SK-N-SH (cell line): ENCODE data around the gene THSD8. TPM values are rescaled to one million over a fixed set of nuclear protein-coding genes. Genes with fewer than 3 reads are reported as not detected.
A peak's percentile ranks its signal among the peaks of the same experiment; 100 is the strongest.

ENCODE experiments used
- CTCF ChIA-PET: fragments of 300-600, 350-600 bp; formaldehyde crosslinking; extraction: SDS; loops from one replicate; lab custom pipeline; 2021; lab: Yijun Ruan, JAX
- POLR2A ChIA-PET: fragments of 350-600 bp; sonication (Branson Sonifier 250); formaldehyde crosslinking; extraction: SDS; loops from one replicate; lab custom pipeline; 2020; ENCODE audit warnings: antibody characterized with exemption, inconsistent platforms; lab: Yijun Ruan, JAX
- DNase-seq: peaks from one replicate; pipeline ENCODE4 v3.0.0; 2012
- H2AFZ ChIP-seq: fragments of 200-600 bp; sonication (generic); 2 replicates; pipeline ENCODE4 v1.8.1; 2016; ENCODE audit warnings: antibody characterized with exemption, mild to moderate bottlenecking, low read depth
- H3F3A ChIP-seq: fragments of 200-600 bp; sonication (generic); replicated peaks from 2 replicates; pipeline ENCODE3; 2016; ENCODE audit warnings: antibody characterized with exemption, mild to moderate bottlenecking; ENCODE audit not compliant: insufficient read depth
- H3K27ac ChIP-seq, 2 experiments: fragments of 200-500 bp in 1 of 2; fragments of 200-600 bp in 1 of 2; sonication (Bioruptor generic) in 1 of 2; sonication (generic), shearing (Covaris generic) in 1 of 2; 2 replicates each; pipeline versions ENCODE4 v1.5.1 to v1.6.1; 2014 to 2016; ENCODE audit warnings: low read depth in 2 of 2, inconsistent platforms in 1 of 2, low read length in 1 of 2, mild to moderate bottlenecking in 1 of 2, mixed read lengths in 1 of 2
- H3K27me3 ChIP-seq: fragments of 200-600 bp; sonication (generic), shearing (Covaris generic); 2 replicates; pipeline ENCODE4 v1.6.1; 2016; ENCODE audit warnings: mixed run types; ENCODE audit not compliant: insufficient read depth
- H3K36me3 ChIP-seq, 2 experiments: fragments of 200-500 bp in 1 of 2; fragments of 200-600 bp in 1 of 2; sonication (Bioruptor generic) in 1 of 2; sonication (generic) in 1 of 2; replicated peaks in 1 of 2; 2 replicates each; pipeline versions ENCODE3 to v1.5.1; 2014 to 2016; ENCODE audit warnings: low read length in 1 of 2, mild to moderate bottlenecking in 1 of 2; ENCODE audit not compliant: insufficient read depth in 2 of 2, control insufficient read depth in 1 of 2
- H3K4me1 ChIP-seq, 2 experiments: fragments of 200-500 bp in 1 of 2; fragments of 200-600 bp in 1 of 2; sonication (Bioruptor generic) in 1 of 2; sonication (generic), shearing (Covaris generic) in 1 of 2; 2 replicates each; pipeline versions ENCODE4 v1.5.1 to v1.6.1; 2014 to 2016; ENCODE audit warnings: low read depth in 1 of 2, low read length in 1 of 2, mixed run types in 1 of 2; ENCODE audit not compliant: insufficient read depth in 2 of 2, control insufficient read depth in 1 of 2
- H3K4me2 ChIP-seq: fragments of 200-600 bp; sonication (generic), shearing (Covaris generic); 2 replicates; pipeline ENCODE4 v1.6.1; 2017; ENCODE audit warnings: mixed run types
- H3K4me3 ChIP-seq, 2 experiments: fragments of 200-500 bp in 1 of 2; fragments of 200-600 bp in 1 of 2; sonication (Bioruptor generic) in 1 of 2; sonication (generic), shearing (Covaris generic) in 1 of 2; 2 replicates each; pipeline versions ENCODE4 v1.5.1 to v1.8.1; 2014 to 2016; ENCODE audit warnings: low read depth in 2 of 2, inconsistent platforms in 1 of 2, low read length in 1 of 2, mild to moderate bottlenecking in 1 of 2, mixed read lengths in 1 of 2, moderate library complexity in 1 of 2
- H3K79me2 ChIP-seq: fragments of 200-600 bp; sonication (generic); 2 replicates; pipeline ENCODE4 v1.8.1; 2017; ENCODE audit warnings: mild to moderate bottlenecking; ENCODE audit not compliant: insufficient read depth
- H3K9ac ChIP-seq: fragments of 200-600 bp; sonication (generic); 2 replicates; pipeline ENCODE4 v1.6.1; 2017; ENCODE audit warnings: mixed run types
- H3K9me2 ChIP-seq: fragments of 200-600 bp; sonication (generic); 2 replicates; pipeline ENCODE4 v1.6.1; 2017; ENCODE audit warnings: mixed run types
- H3K9me3 ChIP-seq: fragments of 200-600 bp; sonication (generic); 2 replicates; pipeline ENCODE4 v1.6.1; 2017; ENCODE audit warnings: mixed run types, mild to moderate bottlenecking, moderate library complexity
- H4K20me1 ChIP-seq: fragments of 200-600 bp; sonication (generic); 2 replicates; pipeline ENCODE4 v1.6.1; 2017; ENCODE audit warnings: mild to moderate bottlenecking, mixed run types; ENCODE audit not compliant: insufficient read depth
- CHD2 ChIP-seq: fragments of 150-350 bp; IDR thresholded peaks from 2 replicates; pipeline ENCODE4 v1.6.1; 2018; ENCODE audit warnings: low read length; ENCODE audit not compliant: partially characterized antibody
- ELF1 ChIP-seq: IDR thresholded peaks from 2 replicates; pipeline ENCODE4 v1.4.0; 2012
- EP300 ChIP-seq, 2 experiments: IDR thresholded peaks; 2 replicates each; pipeline versions ENCODE4 v1.4.0 to v1.6.1; 2012; ENCODE audit warnings: borderline replicate concordance in 1 of 2, low read depth in 1 of 2, low read length in 1 of 2
- EZH2phosphoT487 ChIP-seq: fragments of 200-600 bp; sonication (generic); IDR thresholded peaks from 2 replicates; pipeline ENCODE4 v1.6.1; 2017; ENCODE audit warnings: low read depth, mixed run types, mild to moderate bottlenecking, antibody characterized with exemption, moderate library complexity, borderline replicate concordance
- FOSL2 ChIP-seq: IDR thresholded peaks from 2 replicates; pipeline ENCODE4 v1.4.0; 2012; ENCODE audit warnings: low read depth, mild to moderate bottlenecking, moderate library complexity, borderline replicate concordance
- GABPA ChIP-seq: IDR thresholded peaks from 2 replicates; pipeline ENCODE4 v1.4.0; 2012; ENCODE audit warnings: low read depth, mild to moderate bottlenecking
- MEF2A ChIP-seq: IDR thresholded peaks from 2 replicates; pipeline ENCODE4 v1.4.0; 2012; ENCODE audit warnings: low read depth, borderline replicate concordance
- POLR2AphosphoS5 ChIP-seq: IDR thresholded peaks from 2 replicates; pipeline ENCODE4 v1.6.1; 2012; ENCODE audit warnings: low read depth, low read length
- RAD21 ChIP-seq: IDR thresholded peaks from 2 replicates; pipeline ENCODE4 v1.6.1; 2012; ENCODE audit warnings: mild to moderate bottlenecking, low read length
- REST ChIP-seq: IDR thresholded peaks from 2 replicates; pipeline ENCODE4 v1.6.1; 2012; ENCODE audit warnings: mild to moderate bottlenecking, low read depth, low read length, moderate library complexity
- RFX5 ChIP-seq: IDR thresholded peaks from 2 replicates; pipeline ENCODE4 v1.6.1; 2012; ENCODE audit warnings: mild to moderate bottlenecking, improper control_type of control experiment, low read length
- SIN3A ChIP-seq: IDR thresholded peaks from 2 replicates; pipeline ENCODE4 v1.6.1; 2012; ENCODE audit warnings: low read depth, mild to moderate bottlenecking, low read length, moderate library complexity, borderline replicate concordance
- SMC3 ChIP-seq: IDR thresholded peaks from 2 replicates; pipeline ENCODE4 v1.6.1; 2012; ENCODE audit warnings: low read depth, low read length, improper control_type of control experiment
- TAF1 ChIP-seq: IDR thresholded peaks from 2 replicates; pipeline ENCODE4 v1.6.1; 2012; ENCODE audit warnings: low read depth, mild to moderate bottlenecking, low read length, moderate library complexity, borderline replicate concordance
- TEAD4 ChIP-seq: IDR thresholded peaks from 2 replicates; pipeline ENCODE4 v1.4.0; 2012; ENCODE audit warnings: mild to moderate bottlenecking, borderline replicate concordance; ENCODE audit not compliant: insufficient read depth
- USF2 ChIP-seq: fragments of 150-350 bp; IDR thresholded peaks from 2 replicates; pipeline ENCODE4 v1.6.1; 2017; ENCODE audit warnings: antibody characterized with exemption, low read length, low read depth, borderline replicate concordance
- YY1 ChIP-seq: IDR thresholded peaks from 2 replicates; pipeline ENCODE4 v1.4.0; 2012; ENCODE audit warnings: low read depth, mild to moderate bottlenecking
- WGBS: methylation state at CpG from one replicate; pipeline ENCODE4 v1.1.6; 2017; ENCODE audit warnings: low lambda C conversion rate; 5-methylcytosine and 5-hydroxymethylcytosine counted together
- polyA plus RNA-seq, 3 experiments: library from polyadenylated mRNA; depleted of rRNA; stranded (reverse); fragments of >200 nt; gene quantifications; 2 replicates each; pipeline ENCODE4 v1.2.3, GENCODE V29; 2012
- TF ChIP-seq, protein P1 (sequence below): IDR thresholded peaks from 2 replicates; pipeline ENCODE4; 2012

Gene THSD8
- polyA plus RNA-seq, 1 of the 3 experiments (the other 2 are of a cell fraction) = not detected

DNA sequence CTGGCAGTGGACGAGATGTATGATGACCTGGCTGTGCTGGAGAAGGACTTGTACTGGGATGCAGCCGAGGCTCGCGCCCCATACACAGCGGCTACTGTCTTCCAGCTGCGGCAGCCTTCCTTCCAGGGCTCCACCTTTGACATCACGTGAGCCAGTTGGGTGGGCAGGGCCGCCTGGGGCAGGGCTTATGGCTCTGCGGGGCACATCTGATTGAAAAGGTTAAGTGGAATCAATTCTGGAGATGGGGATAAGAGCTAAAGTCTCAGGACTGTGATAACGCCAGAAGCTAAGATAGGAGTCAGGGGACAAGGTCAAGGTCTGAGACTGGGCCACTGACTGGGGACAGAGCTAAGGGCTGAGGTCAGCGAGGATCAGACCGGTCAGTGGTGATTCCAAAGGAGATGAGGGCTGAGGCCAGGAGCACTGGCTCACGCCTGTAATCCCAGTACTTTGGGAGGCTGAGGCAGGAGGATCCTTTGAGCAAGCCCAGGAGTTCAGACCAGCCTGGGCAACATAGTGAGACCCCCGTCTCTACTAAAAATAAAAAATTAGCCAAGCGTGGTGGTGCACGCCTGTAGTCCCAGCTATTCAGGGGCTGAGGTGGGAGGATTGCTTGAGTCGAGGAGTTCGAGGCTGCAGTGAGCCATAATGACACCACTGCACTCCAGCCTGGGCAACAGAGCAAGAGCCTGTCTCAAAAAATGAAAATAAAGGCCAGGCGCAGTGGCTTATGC, 45.6 kb upstream of the THSD8 start:
- H3F3A ChIP-seq = peaks cover 15% of the 10 kb centered on the region
- peaks cover 24% of the 10 kb centered on the region for H3K27me3 ChIP-seq
- no peaks in the 10 kb centered on the region for H3K79me2 ChIP-seq
- H3K4me3 ChIP-seq = no peak overlapping the region
- CTCF ChIA-PET = interaction anchor here (1.0 to 17.5 kb wide), 4 partner anchors 13 to 910 kb away, joined by 3 to 321 read pairs (median 140); partner anchors contain the start of genes BEST2, GET3, JUNB and PRDX2
- DNase-seq = no peak
- no peaks in the 10 kb centered on the region; a peak in 1 of 4 replicates for H3K4me1 ChIP-seq
- WGBS = over 99% methylated on average over 10 of the region's 19 CpGs
- no peak overlapping the region for H3K27ac ChIP-seq
- TF ChIP-seq, protein P1, sequence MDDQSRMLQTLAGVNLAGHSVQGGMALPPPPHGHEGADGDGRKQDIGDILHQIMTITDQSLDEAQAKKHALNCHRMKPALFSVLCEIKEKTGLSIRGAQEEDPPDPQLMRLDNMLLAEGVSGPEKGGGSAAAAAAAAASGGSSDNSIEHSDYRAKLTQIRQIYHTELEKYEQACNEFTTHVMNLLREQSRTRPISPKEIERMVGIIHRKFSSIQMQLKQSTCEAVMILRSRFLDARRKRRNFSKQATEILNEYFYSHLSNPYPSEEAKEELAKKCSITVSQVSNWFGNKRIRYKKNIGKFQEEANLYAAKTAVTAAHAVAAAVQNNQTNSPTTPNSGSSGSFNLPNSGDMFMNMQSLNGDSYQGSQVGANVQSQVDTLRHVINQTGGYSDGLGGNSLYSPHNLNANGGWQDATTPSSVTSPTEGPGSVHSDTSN = no peak
- TF ChIP-seq GABPA (no peak), USF2 (no peak), POLR2AphosphoS5 (no peak), EZH2phosphoT487 (no peak), SIN3A (no peak), RFX5 (no peak), TAF1 (no peak), FOSL2 (no peak), TEAD4 (no peak)
- POLR2A ChIA-PET = interaction anchor here (1.0 kb wide), 1 partner anchor 35 kb away, joined by 3 read pairs; the partner anchor contains the start of gene JUNB
- H3K4me2 ChIP-seq = no peak overlapping the region
- H3K9ac ChIP-seq = no peak overlapping the region
- H3K9me2 ChIP-seq = no peaks in the 10 kb centered on the region
- no peaks in the 10 kb centered on the region for H4K20me1 ChIP-seq
- H3K9me3 ChIP-seq = no peaks in the 10 kb centered on the region
- no peak overlapping the region for H2AFZ ChIP-seq
- no peaks in the 10 kb centered on the region for H3K36me3 ChIP-seq

DNA sequence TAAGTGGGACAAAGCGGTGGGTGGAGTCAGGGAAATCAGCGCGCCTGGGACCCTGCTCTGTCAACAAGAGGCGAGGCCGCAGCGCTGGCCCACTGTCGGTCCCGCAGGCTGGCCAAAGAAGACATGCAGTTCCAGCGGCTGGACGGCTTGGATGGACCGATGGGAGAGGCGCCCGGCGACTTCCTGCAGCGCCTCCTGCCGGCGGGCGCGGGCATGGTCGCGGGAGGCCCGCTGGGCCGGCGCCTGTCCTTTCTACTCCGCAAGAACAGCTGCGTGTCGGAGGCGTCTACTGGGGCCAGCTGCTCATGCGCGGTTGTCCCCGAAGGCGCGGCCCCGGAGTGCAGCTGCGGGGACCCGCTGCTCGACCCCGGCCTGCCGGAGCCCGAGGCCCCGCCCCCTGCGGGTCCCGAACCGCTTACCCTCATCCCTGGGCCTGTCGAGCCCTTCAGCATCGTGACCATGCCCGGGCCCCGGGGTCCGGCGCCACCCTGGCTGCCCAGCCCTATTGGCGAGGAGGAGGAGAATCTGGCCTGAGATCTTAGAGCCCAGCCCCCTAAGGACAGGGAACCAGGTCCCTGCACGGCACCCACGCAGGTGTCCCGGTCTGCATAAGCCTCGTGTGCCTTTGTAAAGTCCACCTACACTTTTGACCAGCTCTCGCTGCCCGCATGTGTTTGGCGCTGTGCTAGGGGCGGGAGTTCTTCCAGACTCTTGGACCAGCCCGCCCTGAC, 44.2 kb upstream of the THSD8 start:
- H3K4me1 ChIP-seq = no peaks in the 10 kb centered on the region; a peak in 1 of 4 replicates
- CTCF ChIA-PET = interaction anchor here (0.6 to 17.5 kb wide), 34 partner anchors 11 to 1195 kb away, joined by 3 to 321 read pairs (median 4); partner anchors contain the start of genes BEST2, DCAF15, FBXW9 and GET3
- H3K79me2 ChIP-seq = no peaks in the 10 kb centered on the region
- DNase-seq = peak; percentile 94
- 74% methylated on average over 11 of the region's 60 CpGs for WGBS
- H4K20me1 ChIP-seq = no peaks in the 10 kb centered on the region
- H3K4me2 ChIP-seq = peak overlapping the region; percentile 25; the same call in 1 of the 2 replicates
- H3K27ac ChIP-seq = no peak overlapping the region
- H3K36me3 ChIP-seq = peaks cover 0 to 4% of the 10 kb centered on the region in 2 experiments
- H3K4me3 ChIP-seq = peak overlapping the region; percentile 31 to 44; a peak in 3 of 4 replicates
- H3K9ac ChIP-seq = no peak overlapping the region
- no peaks in the 10 kb centered on the region for H3K9me3 ChIP-seq
- H3K27me3 ChIP-seq = peaks cover 12% of the 10 kb centered on the region; the same call in 1 of the 2 replicates
- POLR2A ChIA-PET = interaction anchor here (0.7 to 1.1 kb wide), 2 partner anchors 17 to 21 kb away, joined by 3 read pairs; partner anchors contain the start of gene GET3
- H3K9me2 ChIP-seq = no peaks in the 10 kb centered on the region
- H2AFZ ChIP-seq = peak overlapping the region; percentile 73
- H3F3A ChIP-seq = peaks cover 15% of the 10 kb centered on the region
- TF ChIP-seq MEF2A (no peak), EZH2phosphoT487 (no peak), EP300 (IDR thresholded peaks at IDR 0.05; ENCODE audit: borderline replicate concordance in 1 of 2, low read depth in 1 of 2, low read length in 1 of 2) (no peak), ELF1 (no peak), RAD21 (peak; percentile 60), REST (no peak), RFX5 (no peak), CHD2 (no peak), FOSL2 (no peak), SMC3 (peak; percentile 64), SIN3A (no peak; the same call in 1 of the 2 replicates), YY1 (no peak)
